Natural killer cell (primary cell): Measurements from ENCODE around the gene SYNPO2L. TPM values are rescaled to one million over a fixed set of nuclear protein-coding genes. Genes with fewer than 3 reads are reported as not detected.

Experiments used
- ATAC-seq, 3 donors: fragments of 150-1000 bp in 2 of 3; fragments of 200-7000 bp in 1 of 3; cut with Tn5 transposase; 1 replicate in 1 of 3; 2 replicates in 2 of 3; pipeline ENCODE4 v1.10.0; 2021; ENCODE audit warnings: mild to moderate bottlenecking in 2 of 3, moderate library complexity in 2 of 3
- DNase-seq, 2 donors: peaks; one replicate each; pipeline versions ENCODE4 v3.0.0 to v3.0.0-alpha.2; 2013 to 2021; ENCODE audit warnings: mixed read lengths in 1 of 2
- H3K27ac ChIP-seq: one replicate; pipeline ENCODE4 v1.5.1; 2013; ENCODE audit warnings: mild to moderate bottlenecking, low read length
- H3K27me3 ChIP-seq: one replicate; pipeline ENCODE4 v1.6.1; 2013; ENCODE audit warnings: low read length; ENCODE audit not compliant: control insufficient read depth, insufficient read depth
- H3K36me3 ChIP-seq: one replicate; pipeline ENCODE4 v1.6.1; 2013; ENCODE audit warnings: low read length; ENCODE audit not compliant: control insufficient read depth, insufficient read depth
- H3K4me1 ChIP-seq: one replicate; pipeline ENCODE4 v1.6.1; 2013; ENCODE audit warnings: low read length; ENCODE audit not compliant: control insufficient read depth, insufficient read depth
- H3K4me3 ChIP-seq: one replicate; pipeline ENCODE4 v1.5.1; 2013; ENCODE audit warnings: low read length
- H3K9me3 ChIP-seq: one replicate; pipeline ENCODE4 v1.6.1; 2013; ENCODE audit warnings: low read length; ENCODE audit not compliant: control insufficient read depth, insufficient read depth
- H3K27ac Mint-ChIP-seq, 2 donors: one replicate each; pipeline ENCODE4 v1.8.0; 2022; ENCODE audit warnings: mild to moderate bottlenecking in 2 of 2, mixed read lengths in 2 of 2, moderate library complexity in 1 of 2
- H3K27me3 Mint-ChIP-seq, 2 donors: one replicate each; pipeline ENCODE4 v1.8.0; 2022; ENCODE audit warnings: low read depth in 2 of 2, mixed read lengths in 2 of 2
- H3K36me3 Mint-ChIP-seq: one replicate; pipeline ENCODE4 v1.8.0; 2022; ENCODE audit warnings: mixed read lengths
- H3K4me1 Mint-ChIP-seq, 2 donors: one replicate each; pipeline ENCODE4 v1.8.0; 2022; ENCODE audit warnings: mixed read lengths in 2 of 2
- H3K4me3 Mint-ChIP-seq: one replicate; pipeline ENCODE4 v1.8.0; 2022; ENCODE audit warnings: mild to moderate bottlenecking, moderate library complexity, mixed read lengths
- H3K9me3 Mint-ChIP-seq, 2 donors: one replicate each; pipeline ENCODE4 v1.8.0; 2022; ENCODE audit warnings: mixed read lengths in 2 of 2
- WGBS: methylation state at CpG from one replicate; pipeline ENCODE4 v1.1.7; 2013; ENCODE audit warnings: missing lambda C conversion rate; ENCODE audit not compliant: insufficient coverage; 5-methylcytosine and 5-hydroxymethylcytosine counted together
- intact Hi-C: fragments of 100-400 bp; cut with micrococcal nuclease; formaldehyde crosslinking; loops from one replicate; pipeline ENCODE4 v1.14.2; 2022
- total RNA-seq, 4 donors: library from RNA; stranded (reverse); fragments of 120-200 nt in 1 of 4; gene quantifications; one replicate each; pipeline versions ENCODE4 v1.2.3 to v1.2.4, GENCODE V29; 2013 to 2022
- TF ChIP-seq, protein P1 (sequence below): fragments of 200-600 bp; IDR thresholded peaks from one replicate; pipeline ENCODE4 v1.8.0; 2022; ENCODE audit warnings: antibody characterized with exemption

SYNPO2L gene
- total RNA-seq, 3 donors from 2014 or later (not counting 1 experiment from before 2014, with no cell fraction given) = not detected

DNA sequence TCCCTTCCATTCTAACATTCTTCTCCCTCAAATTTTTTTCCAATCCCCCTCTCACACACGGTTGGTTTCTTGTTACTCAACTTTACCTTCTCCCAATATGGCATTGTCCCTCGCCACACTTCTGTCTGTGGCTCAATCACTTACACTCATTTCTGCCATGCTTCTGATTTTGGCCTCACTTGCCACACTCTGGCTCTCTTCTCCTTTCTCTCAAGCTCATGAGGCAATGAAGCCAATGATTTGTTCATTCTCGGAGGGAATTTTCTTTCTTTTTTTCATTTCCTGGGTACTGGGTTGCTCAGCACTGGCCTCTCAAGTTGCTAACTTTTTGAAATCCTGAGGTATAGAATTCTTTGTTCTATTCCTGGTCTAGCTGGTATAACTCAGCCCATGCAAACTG lies 10.6 kb downstream of the SYNPO2L start:
- WGBS = 80% methylated on average over 3 of the region's 3 CpGs
- intact Hi-C loops = no loop called here
- Mint-ChIP-seq H3K36me3 (no peaks in the 10 kb centered on the region), H3K27me3 (peaks cover 0 to 3% of the 10 kb centered on the region in 2 donors), H3K9me3 (no peaks in the 10 kb centered on the region), H3K27ac (no peak overlapping the region), H3K4me1 (peaks cover 0 to 15% of the 10 kb centered on the region in 2 donors), H3K4me3 (no peak overlapping the region)
- Histone ChIP-seq H3K27ac (no peak overlapping the region), H3K4me1 (peaks cover 14% of the 10 kb centered on the region), H3K36me3 (no peaks in the 10 kb centered on the region), H3K4me3 (no peak overlapping the region), H3K9me3 (no peaks in the 10 kb centered on the region), H3K27me3 (no peaks in the 10 kb centered on the region)
- ATAC-seq = no peak
- no peak for DNase-seq
- TF ChIP-seq, protein P1, sequence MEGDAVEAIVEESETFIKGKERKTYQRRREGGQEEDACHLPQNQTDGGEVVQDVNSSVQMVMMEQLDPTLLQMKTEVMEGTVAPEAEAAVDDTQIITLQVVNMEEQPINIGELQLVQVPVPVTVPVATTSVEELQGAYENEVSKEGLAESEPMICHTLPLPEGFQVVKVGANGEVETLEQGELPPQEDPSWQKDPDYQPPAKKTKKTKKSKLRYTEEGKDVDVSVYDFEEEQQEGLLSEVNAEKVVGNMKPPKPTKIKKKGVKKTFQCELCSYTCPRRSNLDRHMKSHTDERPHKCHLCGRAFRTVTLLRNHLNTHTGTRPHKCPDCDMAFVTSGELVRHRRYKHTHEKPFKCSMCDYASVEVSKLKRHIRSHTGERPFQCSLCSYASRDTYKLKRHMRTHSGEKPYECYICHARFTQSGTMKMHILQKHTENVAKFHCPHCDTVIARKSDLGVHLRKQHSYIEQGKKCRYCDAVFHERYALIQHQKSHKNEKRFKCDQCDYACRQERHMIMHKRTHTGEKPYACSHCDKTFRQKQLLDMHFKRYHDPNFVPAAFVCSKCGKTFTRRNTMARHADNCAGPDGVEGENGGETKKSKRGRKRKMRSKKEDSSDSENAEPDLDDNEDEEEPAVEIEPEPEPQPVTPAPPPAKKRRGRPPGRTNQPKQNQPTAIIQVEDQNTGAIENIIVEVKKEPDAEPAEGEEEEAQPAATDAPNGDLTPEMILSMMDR = no peak

DNA sequence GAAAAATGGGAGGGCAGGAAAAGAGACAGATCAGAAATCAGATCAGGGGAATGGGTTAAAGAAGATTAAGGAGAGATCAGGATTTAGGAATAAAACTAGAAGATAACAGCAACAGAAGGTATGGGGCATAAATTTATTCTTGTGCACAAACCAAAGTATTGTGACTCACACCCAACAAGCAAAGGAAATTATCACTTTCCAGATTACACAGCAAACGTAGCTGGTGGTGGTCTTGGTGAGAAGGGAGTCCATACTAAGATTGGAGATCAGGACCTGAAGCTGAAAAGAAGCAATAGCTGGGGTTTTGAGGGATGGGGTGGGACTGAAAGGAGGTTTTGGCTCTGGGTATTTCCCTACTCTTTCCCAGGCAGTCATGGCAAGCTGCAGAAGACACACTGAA lies 11.1 kb downstream of the SYNPO2L start:
- Histone ChIP-seq H3K36me3 (no peaks in the 10 kb centered on the region), H3K27me3 (no peaks in the 10 kb centered on the region), H3K4me1 (peaks cover 14% of the 10 kb centered on the region), H3K27ac (no peak overlapping the region), H3K4me3 (no peak overlapping the region), H3K9me3 (no peaks in the 10 kb centered on the region)
- DNase-seq (no peak), ATAC-seq (no peak)
- Mint-ChIP-seq H3K4me3 (no peak overlapping the region), H3K27me3 (peaks cover 0 to 3% of the 10 kb centered on the region in 2 donors), H3K36me3 (no peaks in the 10 kb centered on the region), H3K9me3 (no peaks in the 10 kb centered on the region), H3K27ac (no peak overlapping the region), H3K4me1 (peaks cover 0 to 15% of the 10 kb centered on the region in 2 donors)
- TF ChIP-seq, protein P1 = no peak
- intact Hi-C loops = loop anchor here (1.0 kb wide), 2 partner anchors 115 to 380 kb away; no protein-coding TSS in a partner anchor
- WGBS = no CpG with 5 or more reads among the region's 1 CpG

DNA sequence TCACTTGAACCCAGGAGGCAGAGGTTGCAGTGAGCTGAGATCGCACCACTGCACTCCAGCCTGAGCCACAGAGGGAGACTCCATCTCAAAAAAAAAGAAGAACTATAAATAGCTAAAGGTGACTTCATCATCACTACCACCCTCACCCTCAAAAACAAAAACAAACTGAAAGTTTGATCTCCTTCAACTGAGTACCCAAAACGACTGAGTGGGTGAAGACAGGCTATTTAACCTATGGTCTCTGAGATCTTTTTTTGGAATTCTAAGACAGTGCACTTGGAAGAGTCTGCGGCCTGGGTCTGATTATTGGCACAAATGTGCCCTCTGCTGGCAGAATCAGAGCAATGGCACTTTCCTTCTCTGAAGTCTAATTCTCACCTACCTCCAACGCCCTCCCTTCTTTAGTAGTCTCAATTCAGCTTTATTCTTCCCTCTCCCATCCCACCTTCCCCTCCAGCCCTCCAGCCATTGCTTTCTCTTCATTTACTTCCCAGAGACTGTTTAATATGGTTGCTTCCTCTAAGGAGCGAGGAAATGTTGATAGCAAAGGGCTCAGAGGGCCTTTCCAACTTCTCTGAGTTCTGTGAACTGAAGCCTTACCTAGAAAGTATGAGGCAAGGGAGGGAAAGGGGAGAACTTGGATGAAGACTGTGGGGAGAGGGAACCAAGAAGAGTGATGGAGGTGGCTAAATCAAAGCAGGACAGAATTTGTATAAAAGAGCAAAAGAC lies 11.7 kb downstream of the SYNPO2L start:
- Histone ChIP-seq H3K36me3 (no peaks in the 10 kb centered on the region), H3K27ac (no peak overlapping the region), H3K4me3 (no peak overlapping the region), H3K27me3 (no peaks in the 10 kb centered on the region), H3K9me3 (no peaks in the 10 kb centered on the region), H3K4me1 (peaks cover 14% of the 10 kb centered on the region)
- WGBS = 29% methylated on average over 5 of the region's 5 CpGs
- ATAC-seq (peak; percentile 62 to 84 (median 84)), DNase-seq (peak in 1 of 2 donors; percentile 82)
- peak overlapping the region; percentile 55 for H3K4me3 Mint-ChIP-seq
- intact Hi-C loops = loop anchor here (1.0 kb wide), 2 partner anchors 115 to 380 kb away; no protein-coding TSS in a partner anchor
- TF ChIP-seq, protein P1 = peak; percentile 85
- peaks cover 0 to 3% of the 10 kb centered on the region in 2 donors for H3K27me3 Mint-ChIP-seq
- peak overlapping the region in 1 of 2 donors; percentile 2 for H3K27ac Mint-ChIP-seq
- H3K4me1 Mint-ChIP-seq = peaks cover 0 to 15% of the 10 kb centered on the region in 2 donors
- H3K36me3 Mint-ChIP-seq = no peaks in the 10 kb centered on the region
- H3K9me3 Mint-ChIP-seq = no peaks in the 10 kb centered on the region
